CD4-positive, alpha-beta memory T cell (primary cell): Measurements from ENCODE around the gene RYR3. TPM values are rescaled to one million over a fixed set of nuclear protein-coding genes. Genes with fewer than 3 reads are reported as not detected.

Source experiments
- CTCF ChIA-PET: fragments of 350-600 bp; sonication (Branson Sonifier 250); formaldehyde crosslinking; loops from one replicate; lab custom pipeline; 2021; ENCODE audit warnings: inconsistent platforms; ENCODE audit not compliant: partially characterized antibody; lab: Charles Lee
- POLR2A ChIA-PET: fragments of 350-600 bp; sonication (Branson Sonifier 250); formaldehyde crosslinking; loops from one replicate; lab custom pipeline; 2021; ENCODE audit not compliant: partially characterized antibody; lab: Charles Lee
- DNase-seq, 5 donors: peaks; one replicate each; pipeline versions ENCODE4 v3.0.0 to v3.0.0-alpha.2; 2020 to 2022; ENCODE audit warnings: mixed read lengths in 1 of 5
- H3K27ac ChIP-seq: one replicate; pipeline ENCODE4 v1.7.0; 2013; ENCODE audit warnings: low read depth, low read length
- H3K27me3 ChIP-seq: 2 replicates; pipeline ENCODE4 v1.7.0; 2013; ENCODE audit warnings: mild to moderate bottlenecking, low read length, moderate library complexity; ENCODE audit not compliant: insufficient read depth
- H3K36me3 ChIP-seq: 2 replicates; pipeline ENCODE4 v1.7.0; 2013; ENCODE audit warnings: mild to moderate bottlenecking, low read length, moderate library complexity; ENCODE audit not compliant: insufficient read depth
- H3K4me1 ChIP-seq: 2 replicates; pipeline ENCODE4 v1.7.0; 2013; ENCODE audit warnings: mild to moderate bottlenecking, low read length, moderate library complexity; ENCODE audit not compliant: insufficient read depth
- H3K4me3 ChIP-seq, 2 donors: one replicate each; pipeline ENCODE4 v1.7.0; 2013; ENCODE audit warnings: low read length in 2 of 2, mild to moderate bottlenecking in 1 of 2
- H3K9me3 ChIP-seq, 2 donors: one replicate each; pipeline ENCODE4 v1.7.0; 2013; ENCODE audit warnings: low read length in 2 of 2, control low read depth in 1 of 2; ENCODE audit not compliant: control insufficient read depth in 1 of 2
- H3K27ac Mint-ChIP-seq, 7 donors: one replicate each; pipeline ENCODE4 v1.8.0; 2020 to 2021; ENCODE audit warnings: mixed read lengths in 7 of 7, mild to moderate bottlenecking in 6 of 7, inconsistent platforms in 3 of 7, moderate library complexity in 3 of 7
- H3K27me3 Mint-ChIP-seq, 2 donors: one replicate each; pipeline ENCODE4 v1.8.0; 2020 to 2021; ENCODE audit warnings: mixed read lengths in 2 of 2
- H3K36me3 Mint-ChIP-seq, 2 donors: one replicate each; pipeline ENCODE4 v1.8.0; 2020 to 2021; ENCODE audit warnings: mixed read lengths in 2 of 2, inconsistent platforms in 1 of 2, mild to moderate bottlenecking in 1 of 2
- H3K4me1 Mint-ChIP-seq, 4 donors: one replicate each; pipeline ENCODE4 v1.8.0; 2020 to 2021; ENCODE audit warnings: mixed read lengths in 4 of 4, mild to moderate bottlenecking in 1 of 4
- H3K4me3 Mint-ChIP-seq, 8 donors: one replicate each; pipeline ENCODE4 v1.8.0; 2020 to 2021; ENCODE audit warnings: mixed read lengths in 8 of 8, mild to moderate bottlenecking in 7 of 8, moderate library complexity in 6 of 8, inconsistent platforms in 3 of 8
- H3K9me3 Mint-ChIP-seq, 8 donors: one replicate each; pipeline ENCODE4 v1.8.0; 2020 to 2021; ENCODE audit warnings: mixed read lengths in 8 of 8, mild to moderate bottlenecking in 5 of 8, inconsistent platforms in 3 of 8, moderate library complexity in 1 of 8
- intact Hi-C: fragments of 100-400 bp; cut with micrococcal nuclease; formaldehyde crosslinking; loops from one replicate; pipeline ENCODE4 v1.15.1; 2023
- polyA plus RNA-seq, 2 donors: library from polyadenylated mRNA; unstranded; fragments of 300-500 nt; fragmentation: Illumina TruSeq; gene quantifications; one replicate each; pipeline ENCODE4 v1.2.3, GENCODE V29; 2021
- total RNA-seq, 2 experiments: library from RNA; stranded (reverse); gene quantifications; one replicate each; pipeline ENCODE4 v1.2.3, GENCODE V29; 2021

RYR3 gene
- total and polyA plus RNA-seq, 4 experiments from 2014 or later = 0.11 TPM; not detected in 3

GRCh38 chr15:33865416-33865815 is 554.6 kb downstream of the RYR3 start:
- intact Hi-C loops = no loop called here
- ChIA-PET POLR2A (no interaction called here), CTCF (interaction anchor here (0.5 kb wide), 1 partner anchor 477 kb away, joined by 3 read pairs; no protein-coding TSS in a partner anchor)
- H3K4me1 ChIP-seq = no peaks in the 10 kb centered on the region
- DNase-seq = no peak
- no peaks in the 10 kb centered on the region for H3K9me3 ChIP-seq
- no peaks in the 10 kb centered on the region for H3K4me1 Mint-ChIP-seq
- peaks cover 0 to 6% (median 0%) of the 10 kb centered on the region in 8 donors for H3K9me3 Mint-ChIP-seq
- no peak overlapping the region for H3K4me3 ChIP-seq
- no peak overlapping the region for H3K27ac Mint-ChIP-seq
- no peak overlapping the region for H3K4me3 Mint-ChIP-seq
- no peaks in the 10 kb centered on the region for H3K36me3 ChIP-seq
- H3K27me3 ChIP-seq = no peaks in the 10 kb centered on the region
- H3K27ac ChIP-seq = no peak overlapping the region
- H3K36me3 Mint-ChIP-seq = peaks cover 38 to 59% of the 10 kb centered on the region in 2 donors
- no peaks in the 10 kb centered on the region for H3K27me3 Mint-ChIP-seq

GRCh38 chr15:33866101-33866737 is 555.5 kb downstream of the RYR3 start:
- H3K4me3 Mint-ChIP-seq = no peak overlapping the region
- H3K27me3 ChIP-seq = no peaks in the 10 kb centered on the region
- H3K27me3 Mint-ChIP-seq = no peaks in the 10 kb centered on the region
- H3K4me3 ChIP-seq = no peak overlapping the region
- DNase-seq = no peak
- H3K9me3 ChIP-seq = no peaks in the 10 kb centered on the region
- no peaks in the 10 kb centered on the region for H3K36me3 ChIP-seq
- H3K9me3 Mint-ChIP-seq = peaks cover 0 to 6% (median 0%) of the 10 kb centered on the region in 8 donors
- ChIA-PET CTCF (interaction anchor here (0.5 kb wide), 1 partner anchor 476 kb away, joined by 3 read pairs; no protein-coding TSS in a partner anchor), POLR2A (no interaction called here)
- H3K27ac ChIP-seq = no peak overlapping the region
- H3K27ac Mint-ChIP-seq = no peak overlapping the region
- intact Hi-C loops = no loop called here
- H3K4me1 Mint-ChIP-seq = no peaks in the 10 kb centered on the region
- H3K4me1 ChIP-seq = no peaks in the 10 kb centered on the region
- peaks cover 38 to 59% of the 10 kb centered on the region in 2 donors for H3K36me3 Mint-ChIP-seq

- H3K4me1 ChIP-seq = no peaks in the 10 kb centered on the region
These were observed 561.2 kb downstream of the RYR3 start for GRCh38 chr15:33871980-33872379.

GRCh38 chr15:33872416-33873106 is 561.8 kb downstream of the RYR3 start:
- H3K4me3 ChIP-seq = no peak overlapping the region
- CTCF ChIA-PET = no interaction called here
- no peak for DNase-seq
- no peaks in the 10 kb centered on the region for H3K27me3 ChIP-seq
- no peaks in the 10 kb centered on the region for H3K4me1 ChIP-seq
- POLR2A ChIA-PET = no interaction called here
- intact Hi-C loops = no loop called here
- H3K27ac Mint-ChIP-seq = no peak overlapping the region
- no peaks in the 10 kb centered on the region for H3K4me1 Mint-ChIP-seq
- no peaks in the 10 kb centered on the region for H3K9me3 Mint-ChIP-seq
- no peaks in the 10 kb centered on the region for H3K9me3 ChIP-seq
- no peak overlapping the region for H3K4me3 Mint-ChIP-seq
- H3K36me3 ChIP-seq = no peaks in the 10 kb centered on the region
- no peaks in the 10 kb centered on the region for H3K27me3 Mint-ChIP-seq
- H3K36me3 Mint-ChIP-seq = peaks cover 9 to 36% of the 10 kb centered on the region in 2 donors
- no peak overlapping the region for H3K27ac ChIP-seq

More at GRCh38 chr15:33871980-33872379, 561.2 kb downstream of the RYR3 start:
- no peak overlapping the region for H3K27ac Mint-ChIP-seq
- Histone ChIP-seq H3K27ac (no peak overlapping the region), H3K27me3 (no peaks in the 10 kb centered on the region), H3K9me3 (no peaks in the 10 kb centered on the region), H3K36me3 (no peaks in the 10 kb centered on the region), H3K4me3 (no peak overlapping the region)
- no peaks in the 10 kb centered on the region for H3K27me3 Mint-ChIP-seq
- POLR2A ChIA-PET = no interaction called here
- intact Hi-C loops = no loop called here
- no peak overlapping the region for H3K4me3 Mint-ChIP-seq
- no peaks in the 10 kb centered on the region for H3K4me1 Mint-ChIP-seq
- CTCF ChIA-PET = no interaction called here
- DNase-seq = no peak
- H3K36me3 Mint-ChIP-seq = peaks cover 13 to 41% of the 10 kb centered on the region in 2 donors
- H3K9me3 Mint-ChIP-seq = no peaks in the 10 kb centered on the region

- intact Hi-C loops = no loop called here
These were observed 563.4 kb downstream of the RYR3 start for GRCh38 chr15:33874156-33874555.

GRCh38 chr15:33882921-33883320 is 572.2 kb downstream of the RYR3 start:
- CTCF ChIA-PET = no interaction called here

More at GRCh38 chr15:33874156-33874555, 563.4 kb downstream of the RYR3 start:
- H3K36me3 Mint-ChIP-seq = peaks cover 3 to 25% of the 10 kb centered on the region in 2 donors
- H3K4me1 Mint-ChIP-seq = no peaks in the 10 kb centered on the region
- Histone ChIP-seq H3K27me3 (no peaks in the 10 kb centered on the region), H3K9me3 (no peaks in the 10 kb centered on the region), H3K36me3 (no peaks in the 10 kb centered on the region), H3K4me3 (no peak overlapping the region), H3K4me1 (no peaks in the 10 kb centered on the region), H3K27ac (no peak overlapping the region)
- peak overlapping the region in 1 of 7 donors; percentile 31 for H3K27ac Mint-ChIP-seq
- no peak overlapping the region for H3K4me3 Mint-ChIP-seq
- H3K27me3 Mint-ChIP-seq = no peaks in the 10 kb centered on the region
- ChIA-PET CTCF (no interaction called here), POLR2A (no interaction called here)
- DNase-seq = no peak
- H3K9me3 Mint-ChIP-seq = peaks cover 0 to 1% (median 0%) of the 10 kb centered on the region in 8 donors

GRCh38 chr15:33888176-33888575 is 577.4 kb downstream of the RYR3 start:
- intact Hi-C loops = no loop called here
- POLR2A ChIA-PET = no interaction called here
- CTCF ChIA-PET = no interaction called here

More at GRCh38 chr15:33882921-33883320, 572.2 kb downstream of the RYR3 start:
- no peak overlapping the region for H3K4me3 Mint-ChIP-seq
- H3K27ac Mint-ChIP-seq = no peak overlapping the region
- H3K9me3 Mint-ChIP-seq = peaks cover 0 to 20% (median 8%) of the 10 kb centered on the region in 8 donors
- H3K4me1 Mint-ChIP-seq = no peaks in the 10 kb centered on the region
- POLR2A ChIA-PET = no interaction called here
- Histone ChIP-seq H3K36me3 (no peaks in the 10 kb centered on the region), H3K4me1 (no peaks in the 10 kb centered on the region), H3K27me3 (no peaks in the 10 kb centered on the region), H3K4me3 (no peak overlapping the region), H3K27ac (no peak overlapping the region), H3K9me3 (no peaks in the 10 kb centered on the region)
- no peak for DNase-seq
- H3K36me3 Mint-ChIP-seq = peaks cover 0 to 8% of the 10 kb centered on the region in 2 donors
- intact Hi-C loops = no loop called here
- H3K27me3 Mint-ChIP-seq = no peaks in the 10 kb centered on the region

More at GRCh38 chr15:33888176-33888575, 577.4 kb downstream of the RYR3 start:
- Histone ChIP-seq H3K9me3 (no peaks in the 10 kb centered on the region), H3K36me3 (no peaks in the 10 kb centered on the region), H3K27ac (no peak overlapping the region), H3K27me3 (no peaks in the 10 kb centered on the region), H3K4me1 (no peaks in the 10 kb centered on the region), H3K4me3 (no peak overlapping the region)
- DNase-seq = no peak
- no peak overlapping the region for H3K4me3 Mint-ChIP-seq
- peaks cover 0 to 8% of the 10 kb centered on the region in 2 donors for H3K36me3 Mint-ChIP-seq
- H3K27me3 Mint-ChIP-seq = no peaks in the 10 kb centered on the region
- peaks cover 0 to 20% (median 8%) of the 10 kb centered on the region in 8 donors for H3K9me3 Mint-ChIP-seq
- no peaks in the 10 kb centered on the region for H3K4me1 Mint-ChIP-seq
- H3K27ac Mint-ChIP-seq = no peak overlapping the region
